Subcutaneous adipose tissue (tissue), 4 donors: ENCODE data around the gene ATG7. TPM values are rescaled to one million over a fixed set of nuclear protein-coding genes. Genes with fewer than 3 reads are reported as not detected.

Source experiments
- CTCF ChIP-seq: fragments of 450-650 bp; IDR thresholded peaks from one replicate; pipeline ENCODE4 v1.5.1; 2016; ENCODE audit warnings: low read depth, mild to moderate bottlenecking, control low read depth, antibody characterized with exemption, moderate library complexity
- total RNA-seq, 4 donors: library from RNA; depleted of rRNA; stranded (reverse); fragments of >200 nt; gene quantifications; one replicate each; pipeline ENCODE4 v1.1.0, GENCODE V29; 2016

ATG7 gene
- total RNA-seq, 4 donors from 2014 or later: 55.0 to 130 (median 87.5) TPM

DNA sequence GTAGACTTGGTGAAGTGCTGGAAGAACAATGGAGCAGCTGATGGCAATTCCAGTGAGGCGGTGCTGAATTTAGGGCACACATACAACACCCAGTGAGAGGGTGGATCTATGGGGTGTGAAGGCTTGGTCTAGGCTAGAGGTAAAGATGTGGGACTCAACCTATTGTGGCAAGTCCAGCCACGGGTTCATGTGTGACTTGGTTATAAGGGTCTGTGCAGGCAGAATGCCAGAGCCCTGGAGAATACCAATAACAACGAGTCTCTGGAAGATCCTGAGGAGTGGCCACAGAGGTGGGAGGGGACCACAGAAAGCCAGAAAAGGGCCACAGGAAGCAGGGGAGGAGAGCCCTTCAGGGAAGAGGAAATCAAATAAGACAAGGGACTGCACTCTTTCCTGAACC is 316.6 kb downstream of the ATG7 start:
- TF ChIP-seq CTCF: no peak

DNA sequence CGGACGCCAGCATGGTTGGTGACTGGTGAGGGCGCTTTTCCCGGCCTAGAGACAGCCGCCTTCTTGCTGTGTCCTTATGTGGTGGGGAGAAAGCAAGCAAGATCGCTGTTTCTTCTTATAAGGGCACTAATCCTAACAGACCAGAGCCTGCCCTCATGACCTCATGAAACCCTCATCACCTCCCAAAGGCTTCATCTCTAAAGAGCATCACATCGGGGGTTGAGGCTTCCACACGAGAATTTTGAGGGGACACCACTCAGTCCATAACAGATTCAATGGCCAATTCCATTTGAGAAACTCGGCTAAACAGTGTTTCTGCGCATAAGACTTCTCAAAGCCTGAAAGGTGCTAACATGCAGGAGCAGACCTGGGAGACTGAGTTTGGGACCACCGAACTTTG is 317.5 kb downstream of the ATG7 start:
- no peak for TF ChIP-seq CTCF

GRCh38 chr3:11591002-11591355 is 318.8 kb downstream of the ATG7 start:
- no peak for TF ChIP-seq CTCF

GRCh38 chr3:11591391-11592282 is 319.4 kb downstream of the ATG7 start:
- TF ChIP-seq CTCF: no peak

DNA sequence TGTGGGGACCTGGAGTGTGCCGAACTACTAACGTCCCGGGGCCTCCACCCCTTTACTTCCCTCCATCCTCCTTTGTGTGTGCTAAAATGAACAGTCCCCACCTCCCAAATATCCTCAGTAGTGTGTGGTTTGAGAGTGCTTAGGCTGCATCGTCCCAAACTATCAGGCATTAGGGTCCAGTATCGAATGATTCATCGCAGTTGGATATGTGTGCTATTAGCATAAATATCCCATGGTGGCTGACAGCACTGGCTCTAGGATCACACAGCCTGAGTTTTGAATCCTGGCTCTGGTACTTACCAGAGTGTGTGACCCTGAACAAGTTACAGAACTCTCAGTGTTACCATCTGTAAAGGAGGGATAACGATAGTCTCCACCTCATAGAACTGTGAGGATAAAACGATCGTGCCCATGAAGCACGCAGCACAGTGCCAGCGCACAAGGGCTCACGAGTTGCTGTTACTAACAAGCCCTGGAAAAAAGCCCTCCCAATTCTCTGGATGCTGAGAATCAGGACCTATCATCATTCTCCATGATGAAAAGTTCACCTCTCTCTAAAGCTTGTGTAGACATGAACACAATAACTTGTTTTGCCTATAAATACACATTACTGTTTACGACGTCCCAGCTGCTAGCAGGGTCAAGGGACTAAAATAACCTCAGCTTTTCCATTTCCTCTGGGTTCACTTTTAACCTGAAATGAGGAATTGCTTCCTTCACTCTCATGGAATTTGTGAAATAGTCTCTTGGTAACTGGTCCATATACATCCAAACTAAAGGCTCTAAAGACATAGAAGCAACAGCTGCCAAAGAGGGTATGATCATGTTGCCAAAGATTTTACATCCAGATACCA is 320.5 kb downstream of the ATG7 start:
- TF ChIP-seq CTCF: no peak

GRCh38 chr3:11593318-11594034 is 321.3 kb downstream of the ATG7 start:
- TF ChIP-seq CTCF: no peak

DNA sequence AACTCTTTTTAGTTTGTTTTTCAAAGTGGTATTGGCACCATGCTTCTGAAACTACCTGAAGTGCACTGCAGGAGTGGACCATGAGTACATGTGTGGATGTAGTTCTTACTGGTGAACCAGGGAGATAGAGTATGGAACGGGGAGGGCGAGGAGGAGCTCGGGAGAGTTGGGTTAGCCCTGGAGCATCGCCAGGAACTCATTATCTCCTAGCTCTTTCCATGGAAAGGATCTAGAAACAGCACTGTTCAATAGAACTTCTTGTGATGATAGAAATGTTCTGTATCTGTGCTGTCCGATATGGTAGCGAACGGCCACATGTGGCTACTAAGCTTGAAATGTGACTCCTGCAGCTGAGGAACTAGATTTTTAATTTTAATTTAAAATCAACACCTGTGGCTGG is 324.2 kb downstream of the ATG7 start:
- no peak for TF ChIP-seq CTCF
